Anterior cingulate cortex (tissue), 58 donors: ENCODE results near the gene HSD17B7.
"Not testable (repeated sequence)": the region's sequence is repeated elsewhere in the genome, so short reads cannot be mapped to it uniquely, and the experiment has no call there.

ENCODE experiments used
- DNase-seq, 58 donors: peaks; one replicate each; lab custom pipeline; 2025; lab: John Stamatoyannopoulos, UW

Gene HSD17B7, protein sequence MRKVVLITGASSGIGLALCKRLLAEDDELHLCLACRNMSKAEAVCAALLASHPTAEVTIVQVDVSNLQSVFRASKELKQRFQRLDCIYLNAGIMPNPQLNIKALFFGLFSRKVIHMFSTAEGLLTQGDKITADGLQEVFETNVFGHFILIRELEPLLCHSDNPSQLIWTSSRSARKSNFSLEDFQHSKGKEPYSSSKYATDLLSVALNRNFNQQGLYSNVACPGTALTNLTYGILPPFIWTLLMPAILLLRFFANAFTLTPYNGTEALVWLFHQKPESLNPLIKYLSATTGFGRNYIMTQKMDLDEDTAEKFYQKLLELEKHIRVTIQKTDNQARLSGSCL

DNA sequence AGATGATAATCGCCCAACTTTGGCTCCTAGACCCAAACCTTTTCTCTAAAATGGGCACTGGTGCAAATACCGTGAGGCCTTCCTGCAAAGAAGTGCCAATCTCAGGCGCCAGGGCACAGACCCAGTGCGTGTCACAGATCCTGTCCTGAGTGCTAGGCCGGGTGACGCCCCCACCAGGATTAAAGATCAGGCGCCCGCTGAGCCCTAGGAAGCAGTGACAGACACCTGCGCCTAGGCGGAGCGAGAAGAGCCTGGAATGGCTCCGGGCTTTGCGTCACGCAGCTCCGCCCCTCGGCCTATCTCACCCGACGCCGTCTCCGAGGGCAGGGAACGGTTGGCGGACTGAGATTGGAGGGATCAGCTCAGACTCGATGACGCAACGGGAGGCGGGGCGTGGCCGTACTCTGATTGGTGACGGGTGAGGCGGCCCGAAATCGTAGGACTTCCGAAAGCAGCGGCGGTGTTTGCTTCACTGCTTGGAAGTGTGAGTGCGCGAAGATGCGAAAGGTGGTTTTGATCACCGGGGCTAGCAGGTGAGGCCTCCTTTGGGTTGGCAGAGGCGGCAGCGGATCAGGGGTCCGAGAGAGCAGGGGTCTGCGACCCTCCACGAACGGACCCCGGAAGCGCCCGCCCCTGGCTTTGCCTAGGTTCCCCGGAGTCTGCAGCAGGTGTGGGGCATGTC lies at the start of gene HSD17B7:
TSS of gene HSD17B7 (plus strand) at position 400 of the 682 bp plus-strand sequence. CDS start at position 499, 99 bp downstream.
- peak; percentile 7 to 92 (median 81) for DNase-seq

DNA sequence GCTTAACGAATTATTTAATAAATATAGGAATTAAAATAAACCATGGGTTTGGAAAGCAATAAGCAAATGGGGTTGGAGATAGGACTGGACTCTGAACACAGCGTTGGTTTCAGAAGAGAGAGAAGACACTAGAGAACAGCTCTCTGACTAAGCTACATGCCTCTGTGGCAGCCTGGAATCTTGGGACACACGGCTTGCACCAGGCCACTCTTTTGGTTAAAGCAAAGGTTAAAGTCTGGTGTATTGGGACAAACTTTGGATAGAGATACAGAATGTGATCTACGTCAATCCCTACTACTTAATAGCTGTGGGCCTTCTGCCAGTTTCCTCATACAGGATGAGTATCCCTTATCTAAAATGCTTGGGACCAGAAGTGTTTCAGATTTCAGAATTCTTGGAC lies 49.7 kb upstream of the HSD17B7 start:
- DNase-seq: no peak

DNA sequence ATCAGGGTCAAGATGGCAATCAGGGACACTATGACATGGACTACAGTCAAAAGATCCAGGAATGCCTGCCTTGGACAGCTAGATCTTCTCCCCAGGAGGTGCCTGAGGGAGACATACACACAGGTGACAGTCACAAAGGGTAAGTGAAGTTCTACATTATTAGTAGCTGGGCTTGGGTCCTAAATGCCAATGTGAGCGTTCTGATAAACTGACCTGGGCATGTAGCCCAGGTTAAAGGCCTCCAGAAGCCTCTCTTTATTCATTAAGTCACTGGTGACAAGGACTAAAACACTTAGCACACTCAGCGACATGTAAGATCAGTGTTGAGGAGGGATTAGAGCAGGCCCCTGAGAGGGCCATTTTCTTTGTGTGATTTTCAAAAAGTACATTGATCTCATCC lies 48.9 kb upstream of the HSD17B7 start:
- no peak for DNase-seq

DNA sequence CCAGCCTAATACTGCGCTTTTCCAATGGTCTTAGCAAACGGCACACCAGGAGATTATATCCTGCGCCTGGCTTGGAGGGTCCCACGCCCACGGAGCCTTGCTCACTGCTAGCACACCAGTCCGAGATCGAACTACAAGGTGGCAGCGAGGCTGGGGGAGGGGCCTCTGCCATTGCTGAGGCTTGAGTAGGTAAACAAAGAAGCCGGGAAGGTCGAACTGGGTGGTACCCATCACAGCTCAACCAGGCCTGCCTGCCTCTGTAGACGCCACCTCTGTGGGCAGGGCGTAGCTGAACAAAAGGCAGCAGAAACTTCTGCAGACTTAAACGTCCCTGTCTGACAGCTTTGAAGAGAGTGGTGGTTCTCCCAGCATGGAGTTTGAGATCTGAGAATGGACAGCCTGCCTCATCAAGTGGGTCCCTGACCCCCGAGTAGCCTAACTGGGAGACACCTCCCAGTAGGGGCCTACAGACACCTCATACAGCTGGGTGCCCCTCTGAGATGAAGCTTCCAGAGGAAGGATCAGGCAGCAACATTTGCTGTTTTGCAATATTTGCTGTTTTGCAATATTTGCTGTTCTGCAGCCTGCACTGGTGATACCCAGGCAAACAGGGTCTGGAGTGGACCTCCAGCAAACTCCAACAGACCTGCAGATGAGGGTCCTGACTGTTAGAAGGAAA lies 44.1 kb upstream of the HSD17B7 start:
- not testable (repeated sequence) for DNase-seq

DNA sequence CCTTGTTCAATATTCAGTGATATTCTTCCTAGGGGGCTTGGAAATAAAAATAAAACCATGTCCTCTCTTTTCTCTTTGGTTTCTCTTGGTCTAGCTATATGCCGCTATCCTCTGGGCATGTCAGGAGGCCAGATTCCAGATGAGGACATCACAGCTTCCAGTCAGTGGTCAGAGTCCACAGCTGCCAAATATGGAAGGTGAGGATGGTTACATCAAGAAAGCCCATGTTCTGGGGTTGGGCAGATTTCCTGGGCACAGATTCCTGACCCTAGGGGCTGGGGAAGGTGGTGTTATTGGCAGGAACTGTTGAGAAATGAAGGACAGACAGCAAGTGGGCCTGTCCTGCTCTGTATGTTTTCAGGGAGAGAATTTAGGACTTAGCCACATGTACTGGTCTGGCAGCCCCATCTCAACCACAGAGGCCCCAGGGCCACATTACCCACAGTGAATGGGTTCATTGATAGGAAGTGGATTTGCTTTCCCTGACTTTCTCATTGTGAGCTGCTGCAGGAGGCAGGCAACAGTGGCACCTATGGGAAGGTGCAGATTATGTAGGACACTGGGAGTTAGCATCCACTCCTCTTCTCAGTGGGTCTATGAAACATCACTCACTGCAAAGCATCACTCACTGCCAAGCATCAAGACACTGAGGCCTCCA lies 37.4 kb upstream of the HSD17B7 start:
- DNase-seq: no peak

DNA sequence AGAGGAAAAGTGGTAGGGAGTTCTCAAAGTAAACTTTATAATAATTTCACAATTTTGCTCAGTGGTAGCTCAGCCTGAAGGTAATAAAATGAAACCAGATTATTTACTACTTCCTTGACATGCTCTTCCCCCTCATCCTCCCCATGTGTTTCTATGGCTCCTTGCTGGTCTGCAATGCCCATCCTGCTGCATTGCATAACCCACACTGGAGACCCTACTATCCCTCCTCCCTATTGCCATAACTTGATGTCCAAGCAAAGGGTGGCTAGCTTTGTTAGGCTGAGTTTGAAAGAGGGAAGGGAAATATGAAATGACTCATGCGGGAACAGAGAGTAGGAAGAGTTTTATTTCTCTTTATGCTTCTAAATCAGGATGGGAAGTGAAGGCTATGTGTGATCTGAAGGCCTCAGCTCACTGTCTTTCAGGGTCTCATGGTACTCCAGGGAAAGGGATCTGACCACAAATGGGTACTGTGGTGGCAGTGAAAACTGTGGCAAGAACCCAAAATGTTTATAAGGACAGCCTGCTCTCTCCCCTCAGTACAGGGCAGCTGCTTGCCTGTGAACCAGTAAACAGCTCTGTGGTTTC lies 36.4 kb upstream of the HSD17B7 start:
- DNase-seq: no peak

DNA sequence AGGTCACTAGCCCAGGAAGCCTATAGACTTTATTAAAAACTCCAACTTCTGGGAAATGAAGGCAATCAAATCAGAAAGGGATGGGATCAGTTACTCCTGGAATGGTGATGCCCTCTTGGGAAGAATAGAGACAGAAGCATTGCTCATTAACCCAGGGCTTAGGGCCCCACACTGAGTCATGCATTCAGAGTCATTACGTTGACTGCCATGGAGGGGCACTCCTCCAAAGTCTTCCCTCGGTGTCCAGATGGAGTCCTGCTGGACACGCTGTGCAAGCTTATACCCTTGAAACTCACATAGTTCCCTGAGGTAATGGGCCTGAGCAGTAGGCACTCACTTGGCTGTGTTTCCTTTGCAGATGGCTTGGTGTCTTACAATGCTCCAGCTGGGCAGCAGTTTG lies 35.2 kb upstream of the HSD17B7 start:
- no peak for DNase-seq

DNA sequence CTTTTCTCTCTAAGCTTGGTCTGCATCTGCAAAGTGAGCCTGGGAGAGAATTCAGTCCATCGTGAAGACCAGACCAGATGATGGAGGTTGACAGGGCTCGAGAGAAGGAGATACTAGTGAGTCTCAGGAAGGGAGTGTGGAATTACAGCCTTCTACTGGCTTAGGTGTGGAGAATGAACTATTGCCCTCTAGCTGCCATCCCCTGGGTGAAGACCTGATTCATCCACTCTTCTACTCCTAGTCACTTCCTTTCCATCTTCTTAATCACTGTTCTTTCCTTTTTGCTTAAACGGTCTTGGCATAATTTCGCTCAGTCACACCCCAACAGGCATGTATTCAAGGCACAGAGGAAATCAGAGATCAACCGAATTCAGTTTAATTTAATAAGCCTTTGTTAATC lies 34.0 kb upstream of the HSD17B7 start:
- DNase-seq: no peak

DNA sequence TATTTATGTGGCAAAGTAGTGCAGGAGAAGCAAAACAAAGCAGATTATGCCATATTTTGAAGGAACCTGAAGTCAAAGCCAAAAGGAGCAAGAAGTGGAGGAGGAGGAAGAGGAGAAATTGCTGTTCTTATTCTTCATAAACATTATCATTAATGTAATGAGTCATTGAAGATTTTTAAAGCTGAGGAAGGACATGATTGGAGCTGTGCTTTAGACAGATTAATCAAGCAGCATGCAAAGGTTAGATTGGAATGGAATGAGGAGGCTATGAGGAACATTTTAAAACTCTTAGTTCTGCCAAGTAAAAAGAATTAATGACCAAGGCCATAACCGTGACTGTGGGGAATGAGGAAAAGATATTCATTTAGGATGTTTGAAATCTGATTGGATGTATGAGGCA lies 33.0 kb upstream of the HSD17B7 start:
- DNase-seq: no peak

DNA sequence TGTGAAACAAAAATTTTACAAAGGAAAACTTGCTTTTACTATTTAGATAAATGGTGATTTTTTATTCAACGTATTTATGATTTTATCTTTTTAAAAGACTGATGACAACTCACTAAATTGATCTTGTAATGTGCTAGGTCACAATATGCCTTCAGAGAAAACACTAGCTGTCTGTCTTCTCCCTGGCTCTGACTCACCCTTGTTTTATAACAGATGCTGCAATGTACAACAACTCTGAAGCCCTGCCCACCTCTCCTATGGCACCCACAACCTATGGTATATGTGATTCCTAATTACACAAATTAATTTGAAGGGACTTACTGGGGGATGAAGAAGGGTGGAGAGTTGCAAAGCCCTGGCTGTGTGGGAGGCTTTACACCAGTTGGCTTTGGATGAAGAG lies 24.7 kb upstream of the HSD17B7 start:
- no peak for DNase-seq

DNA sequence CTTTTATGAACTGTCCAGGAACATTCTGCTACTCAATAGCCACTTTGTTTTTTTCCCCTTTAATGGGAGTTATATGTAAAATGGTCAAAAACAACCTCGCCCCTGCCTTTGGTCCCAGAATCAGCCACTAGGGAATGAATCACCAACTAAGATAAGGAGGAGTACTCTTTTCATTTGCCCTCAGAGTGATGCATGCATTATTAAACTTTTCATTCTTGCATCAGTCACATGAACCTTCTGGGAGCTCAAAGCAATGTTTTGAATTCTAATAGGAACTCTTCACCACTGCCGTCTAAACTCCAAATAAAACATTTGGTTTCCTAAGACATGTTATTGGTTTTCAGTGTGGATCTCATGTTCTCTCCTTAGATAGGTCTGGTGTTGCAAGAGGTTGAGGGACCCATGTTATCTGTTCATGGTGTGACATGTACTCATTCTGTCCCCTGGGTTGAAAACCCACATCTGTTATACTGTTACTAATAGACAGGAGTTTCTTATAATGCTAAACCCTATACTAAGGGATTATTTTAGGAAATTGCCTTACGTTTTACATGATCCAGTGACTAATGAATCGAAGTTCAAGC lies 17.8 kb upstream of the HSD17B7 start:
- DNase-seq: no peak

DNA sequence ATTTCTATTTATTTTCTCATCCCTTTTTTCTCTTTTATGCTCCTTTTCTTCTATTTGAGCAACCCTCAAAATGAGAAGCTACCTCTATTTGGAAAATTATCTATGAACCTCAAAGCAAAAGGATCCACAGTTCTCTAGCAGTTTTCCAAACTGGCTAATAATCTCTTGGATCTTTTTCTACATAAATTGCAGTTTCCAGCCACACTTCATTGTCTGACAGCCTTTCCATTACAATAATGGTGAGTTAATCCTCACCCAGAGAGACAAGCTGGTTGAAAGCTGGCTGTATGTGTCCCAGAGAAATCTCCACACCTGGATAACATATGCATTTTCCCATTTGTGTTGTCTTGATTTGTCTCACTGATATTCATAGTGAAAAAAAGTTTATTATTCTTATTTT lies 16.5 kb upstream of the HSD17B7 start:
- DNase-seq: no peak

DNA sequence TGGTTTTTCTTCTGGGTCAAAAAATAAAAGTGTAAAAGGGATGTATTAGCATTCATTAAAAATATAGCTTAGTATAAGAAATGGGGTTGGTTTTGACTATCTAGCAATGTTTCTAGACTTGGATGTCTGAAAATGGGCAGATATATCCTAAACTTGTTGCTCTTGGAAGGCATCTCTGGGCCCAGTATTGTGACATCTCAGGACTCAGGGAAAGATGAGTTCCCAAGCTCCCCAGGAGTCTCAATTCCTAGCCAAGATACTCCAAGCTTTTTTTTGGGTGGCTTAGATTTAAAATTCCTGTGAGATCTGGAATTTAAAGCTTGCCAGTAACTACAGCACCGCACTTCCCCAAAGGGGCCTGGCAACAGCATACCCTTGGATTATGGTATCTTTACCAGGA lies 11.5 kb upstream of the HSD17B7 start:
- DNase-seq: no peak

DNA sequence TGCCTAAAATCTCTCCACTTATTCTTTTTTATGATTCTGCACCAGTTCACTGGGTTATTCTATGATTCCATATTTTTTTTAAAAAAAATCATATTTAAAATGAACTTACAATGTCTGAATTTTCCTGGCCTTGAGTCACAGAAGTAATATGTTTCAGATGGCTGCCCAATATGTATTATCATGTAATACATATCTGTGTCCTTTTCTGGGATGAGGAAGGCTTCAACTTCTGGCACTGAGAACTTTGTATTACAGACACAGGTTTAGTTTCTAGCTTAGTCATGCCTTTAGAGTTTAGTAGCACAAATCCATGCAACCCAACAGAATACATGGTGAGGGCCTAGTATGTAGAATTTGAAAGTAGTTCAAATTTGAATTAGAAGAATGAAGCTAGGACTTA lies 7.8 kb upstream of the HSD17B7 start:
- DNase-seq: no peak

DNA sequence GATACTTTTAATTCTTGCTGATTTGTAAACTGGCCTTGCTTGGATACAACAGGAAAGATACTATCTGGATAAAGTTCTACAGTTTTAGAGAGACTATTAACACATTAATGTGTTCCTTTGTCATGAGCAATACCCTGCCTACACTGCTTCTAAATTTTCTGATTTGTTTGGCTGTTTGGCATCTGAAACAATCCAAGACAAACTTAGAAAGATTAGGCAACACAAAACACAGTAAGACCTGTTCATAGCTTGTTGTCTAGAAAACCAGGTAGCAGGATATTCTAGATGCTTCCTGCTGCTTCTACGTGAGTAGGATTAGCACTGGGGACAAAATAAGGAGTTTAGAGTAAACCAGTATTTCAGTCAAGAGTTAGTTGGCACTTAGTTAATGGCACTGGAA lies 5.6 kb upstream of the HSD17B7 start:
- not testable (repeated sequence) for DNase-seq

DNA sequence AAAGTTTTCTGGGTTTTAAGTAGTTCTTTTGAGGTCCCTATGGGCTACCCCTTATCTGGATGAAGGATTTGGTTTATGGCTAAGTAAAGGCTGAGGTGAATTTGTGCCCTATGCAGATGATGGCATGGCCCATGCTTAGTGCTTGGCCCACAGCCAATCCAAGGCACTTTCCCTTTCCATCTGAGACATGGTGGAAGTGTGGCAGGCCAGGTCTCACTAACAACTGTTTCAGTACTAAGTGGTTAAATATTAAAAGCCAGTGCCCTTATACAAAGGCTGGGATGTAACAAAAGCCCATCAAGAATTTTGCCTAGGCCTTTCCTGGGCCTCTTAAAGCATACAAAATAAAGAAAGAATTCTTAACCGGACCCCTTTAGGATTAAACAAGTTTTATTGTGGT lies 1.7 kb upstream of the HSD17B7 start:
- peak in 1 of 58 donors; percentile 17 for DNase-seq

DNA sequence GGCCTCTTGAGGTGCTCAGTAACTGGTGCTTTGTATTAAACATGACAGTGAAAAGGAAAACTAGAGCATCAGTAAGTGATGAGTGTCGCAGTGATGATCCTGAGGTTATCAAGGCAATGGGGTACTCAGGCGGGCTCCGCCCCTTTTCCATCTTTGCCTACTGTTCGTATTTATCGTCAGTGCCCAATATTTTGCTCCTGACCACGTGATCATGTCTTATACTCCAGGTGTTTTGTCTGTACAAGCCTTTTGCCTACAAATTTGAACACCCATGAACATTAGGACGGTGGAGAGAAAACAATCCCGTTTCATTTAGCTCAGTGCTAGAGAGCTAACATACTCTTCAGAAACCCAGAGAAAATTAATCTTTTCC lies 469 bp downstream of the HSD17B7 start:
- peak in 4 of 58 donors; percentile 2 to 22 (median 12) for DNase-seq

DNA sequence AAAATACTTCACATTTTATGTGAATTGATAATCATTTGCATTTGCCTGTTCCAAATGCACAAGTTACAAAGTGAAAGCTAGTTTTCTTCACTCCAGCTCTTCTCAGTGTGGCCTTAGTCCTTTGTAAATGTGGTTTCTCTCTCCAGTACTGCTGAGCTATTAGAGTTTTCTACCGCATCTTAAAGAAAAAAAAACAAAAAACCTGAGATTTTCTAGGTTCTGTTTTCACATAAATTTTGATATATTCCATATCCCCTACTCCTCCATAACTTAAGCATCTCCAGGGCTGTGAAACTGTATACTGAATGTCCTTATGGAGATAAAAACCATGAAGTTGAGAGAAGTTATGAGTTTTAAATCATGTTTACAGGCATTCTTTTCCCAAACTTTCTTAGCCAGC lies 3.8 kb downstream of the HSD17B7 start:
- DNase-seq: not testable (repeated sequence)

DNA sequence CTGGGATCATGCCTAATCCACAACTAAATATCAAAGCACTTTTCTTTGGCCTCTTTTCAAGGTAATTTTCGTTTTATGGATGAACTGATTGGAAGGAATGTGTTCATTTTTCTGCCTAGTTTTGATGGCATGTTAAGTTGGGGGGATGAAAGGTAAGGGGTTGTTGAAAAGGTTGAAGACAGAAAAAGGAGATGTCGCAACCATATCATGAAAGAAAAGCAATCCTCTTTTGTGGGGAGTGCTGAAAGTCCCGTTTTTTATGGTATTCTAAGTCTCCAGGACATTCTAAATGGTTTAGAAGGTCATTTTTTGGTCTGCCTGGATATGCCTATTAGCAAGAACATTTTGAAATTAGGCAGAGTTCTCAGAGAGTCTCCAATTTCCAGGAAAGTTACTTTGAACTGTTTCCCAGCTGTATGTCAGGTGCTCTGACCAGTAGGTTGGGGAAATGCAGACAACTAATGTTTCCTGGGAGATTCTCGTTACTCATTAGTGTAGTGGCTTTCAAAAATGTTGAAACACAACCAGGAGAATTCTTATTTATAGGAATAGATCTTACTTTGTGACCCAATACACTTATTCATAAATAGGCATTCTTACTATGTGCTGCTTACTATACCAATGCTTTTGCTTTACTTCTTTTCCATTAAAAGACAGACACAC lies 6.2 kb downstream of the HSD17B7 start:
- not testable (repeated sequence) for DNase-seq
